Osteocyte (in vitro differentiated cells): ENCODE results near the gene LGI4. TPM values are rescaled to one million over a fixed set of nuclear protein-coding genes. Genes with fewer than 3 reads are reported as not detected.

Experiments used
- DNase-seq: peaks from one replicate; pipeline ENCODE4 v3.0.0; 2021; ENCODE audit warnings: mixed read lengths; ENCODE audit not compliant: unreplicated experiment; ENCODE audit errors: extremely low spot score
- H3K27ac Mint-ChIP-seq: one replicate; pipeline ENCODE4 v1.8.0; 2021; ENCODE audit warnings: mild to moderate bottlenecking, mixed read lengths; ENCODE audit not compliant: unreplicated experiment
- H3K27me3 Mint-ChIP-seq: one replicate; pipeline ENCODE4 v1.8.0; 2021; ENCODE audit warnings: mixed read lengths; ENCODE audit not compliant: unreplicated experiment
- H3K36me3 Mint-ChIP-seq: one replicate; pipeline ENCODE4 v1.8.0; 2021; ENCODE audit warnings: mixed read lengths; ENCODE audit not compliant: unreplicated experiment
- H3K4me1 Mint-ChIP-seq: one replicate; pipeline ENCODE4 v1.8.0; 2021; ENCODE audit warnings: mixed read lengths; ENCODE audit not compliant: unreplicated experiment
- H3K4me3 Mint-ChIP-seq: one replicate; pipeline ENCODE4 v1.8.0; 2021; ENCODE audit warnings: mild to moderate bottlenecking, moderate library complexity, mixed read lengths; ENCODE audit not compliant: unreplicated experiment
- H3K9me3 Mint-ChIP-seq: one replicate; pipeline ENCODE4 v1.8.0; 2021; ENCODE audit warnings: mixed read lengths; ENCODE audit not compliant: unreplicated experiment
- total RNA-seq: library from RNA; stranded (reverse); gene quantifications from 2 replicates; pipeline ENCODE4 v1.2.1, GENCODE V29; 2021
- TF ChIP-seq, protein P1 (sequence below): fragments of 200-600 bp; sonication (generic); IDR thresholded peaks from 2 replicates; pipeline ENCODE4 v1.5.0; 2021; ENCODE audit warnings: antibody characterized with exemption, mild to moderate bottlenecking, moderate library complexity

The LGI4 gene
- total RNA-seq, 1 donor from 2014 or later, result 0.32 TPM

DNA sequence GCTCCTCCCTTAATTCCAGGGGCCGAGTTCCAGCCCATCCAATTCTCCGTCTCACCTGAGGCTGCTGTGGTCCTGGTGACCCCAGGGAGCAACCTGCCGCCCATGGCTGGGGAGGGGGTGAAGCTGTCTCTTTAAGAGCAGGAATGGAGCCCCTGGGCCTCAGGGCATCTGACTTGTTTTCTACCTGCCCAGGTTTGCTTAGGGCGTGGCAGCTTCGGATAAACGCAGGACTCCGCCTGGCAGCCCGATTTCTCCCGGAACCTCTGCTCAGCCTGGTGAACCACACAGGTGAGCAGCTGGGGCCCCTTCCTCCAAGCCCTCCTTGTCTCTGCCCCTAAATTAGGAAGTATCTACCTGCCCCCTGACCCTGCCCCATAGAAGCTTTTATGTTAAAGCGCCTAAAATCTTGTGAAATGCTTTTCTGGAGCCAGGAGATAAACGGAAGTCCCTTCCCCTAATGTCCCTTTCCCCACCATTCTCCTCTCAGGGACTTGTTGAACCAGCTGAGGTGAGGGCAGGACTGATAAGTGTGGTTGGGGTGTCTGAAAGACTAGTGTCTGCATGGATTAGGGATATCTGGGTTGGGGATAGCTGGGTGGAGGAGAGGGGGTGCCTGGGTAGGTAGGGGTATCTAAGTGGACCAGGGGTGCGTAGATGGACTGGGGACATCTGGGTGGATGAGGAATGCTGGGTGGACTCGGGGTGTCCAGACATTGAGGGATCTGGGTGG lies 18.6 kb downstream of the LGI4 start:
- TF ChIP-seq, protein P1, sequence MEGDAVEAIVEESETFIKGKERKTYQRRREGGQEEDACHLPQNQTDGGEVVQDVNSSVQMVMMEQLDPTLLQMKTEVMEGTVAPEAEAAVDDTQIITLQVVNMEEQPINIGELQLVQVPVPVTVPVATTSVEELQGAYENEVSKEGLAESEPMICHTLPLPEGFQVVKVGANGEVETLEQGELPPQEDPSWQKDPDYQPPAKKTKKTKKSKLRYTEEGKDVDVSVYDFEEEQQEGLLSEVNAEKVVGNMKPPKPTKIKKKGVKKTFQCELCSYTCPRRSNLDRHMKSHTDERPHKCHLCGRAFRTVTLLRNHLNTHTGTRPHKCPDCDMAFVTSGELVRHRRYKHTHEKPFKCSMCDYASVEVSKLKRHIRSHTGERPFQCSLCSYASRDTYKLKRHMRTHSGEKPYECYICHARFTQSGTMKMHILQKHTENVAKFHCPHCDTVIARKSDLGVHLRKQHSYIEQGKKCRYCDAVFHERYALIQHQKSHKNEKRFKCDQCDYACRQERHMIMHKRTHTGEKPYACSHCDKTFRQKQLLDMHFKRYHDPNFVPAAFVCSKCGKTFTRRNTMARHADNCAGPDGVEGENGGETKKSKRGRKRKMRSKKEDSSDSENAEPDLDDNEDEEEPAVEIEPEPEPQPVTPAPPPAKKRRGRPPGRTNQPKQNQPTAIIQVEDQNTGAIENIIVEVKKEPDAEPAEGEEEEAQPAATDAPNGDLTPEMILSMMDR, result no peak
- peaks cover 10% of the 10 kb centered on the region for H3K4me1 Mint-ChIP-seq
- H3K36me3 Mint-ChIP-seq, result no peaks in the 10 kb centered on the region
- H3K27ac Mint-ChIP-seq, result no peak overlapping the region
- peaks cover 20% of the 10 kb centered on the region for H3K27me3 Mint-ChIP-seq
- H3K4me3 Mint-ChIP-seq, result no peak overlapping the region
- DNase-seq, result no peak
- H3K9me3 Mint-ChIP-seq, result no peaks in the 10 kb centered on the region

DNA sequence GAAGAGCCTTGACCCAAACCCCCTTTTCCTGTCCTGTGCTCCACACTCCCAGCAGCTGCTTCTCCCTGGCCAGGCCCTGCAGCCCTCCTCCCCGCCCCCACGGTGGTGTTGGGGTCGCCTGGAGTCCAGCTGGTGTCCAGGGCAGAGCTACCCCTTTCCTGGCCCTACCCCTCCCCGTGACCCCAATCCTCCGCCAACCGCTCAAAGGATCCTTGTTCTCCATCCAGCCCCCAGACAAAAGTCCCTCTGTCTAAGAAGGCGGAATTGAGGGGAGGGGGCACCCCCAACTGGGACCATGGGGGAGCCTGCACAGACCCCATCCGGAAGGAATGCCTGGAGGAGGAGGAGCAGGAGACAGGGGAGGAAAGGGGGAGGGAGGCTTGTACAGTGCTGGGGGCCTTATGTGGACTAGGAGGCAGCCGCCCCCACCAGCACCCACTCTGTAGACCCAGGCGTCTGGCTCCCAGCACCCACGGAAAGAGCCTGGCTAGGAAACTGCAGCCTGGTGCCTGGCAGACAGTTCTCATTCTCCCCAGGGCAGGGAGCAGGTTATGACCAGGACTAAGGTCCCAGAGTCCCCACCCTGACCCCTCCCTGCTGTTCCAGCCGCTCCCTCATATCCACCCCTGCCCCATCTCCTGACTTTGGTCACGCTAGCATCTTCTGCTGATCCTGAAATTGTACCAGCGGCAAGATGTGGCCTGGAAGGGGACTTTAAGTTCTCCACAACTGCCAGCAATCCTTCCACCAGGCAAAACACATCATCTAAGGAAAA lies 19.5 kb downstream of the LGI4 start, which contains the start of gene FXYD3:
FXYD3 (plus strand) TSS at position 647 of the 775 bp plus-strand sequence. CDS start 3,554 bp downstream, outside the sequence.
- Mint-ChIP-seq H3K4me1 (peaks cover 7% of the 10 kb centered on the region), H3K27ac (no peak within 1 kb of the TSS)

DNA sequence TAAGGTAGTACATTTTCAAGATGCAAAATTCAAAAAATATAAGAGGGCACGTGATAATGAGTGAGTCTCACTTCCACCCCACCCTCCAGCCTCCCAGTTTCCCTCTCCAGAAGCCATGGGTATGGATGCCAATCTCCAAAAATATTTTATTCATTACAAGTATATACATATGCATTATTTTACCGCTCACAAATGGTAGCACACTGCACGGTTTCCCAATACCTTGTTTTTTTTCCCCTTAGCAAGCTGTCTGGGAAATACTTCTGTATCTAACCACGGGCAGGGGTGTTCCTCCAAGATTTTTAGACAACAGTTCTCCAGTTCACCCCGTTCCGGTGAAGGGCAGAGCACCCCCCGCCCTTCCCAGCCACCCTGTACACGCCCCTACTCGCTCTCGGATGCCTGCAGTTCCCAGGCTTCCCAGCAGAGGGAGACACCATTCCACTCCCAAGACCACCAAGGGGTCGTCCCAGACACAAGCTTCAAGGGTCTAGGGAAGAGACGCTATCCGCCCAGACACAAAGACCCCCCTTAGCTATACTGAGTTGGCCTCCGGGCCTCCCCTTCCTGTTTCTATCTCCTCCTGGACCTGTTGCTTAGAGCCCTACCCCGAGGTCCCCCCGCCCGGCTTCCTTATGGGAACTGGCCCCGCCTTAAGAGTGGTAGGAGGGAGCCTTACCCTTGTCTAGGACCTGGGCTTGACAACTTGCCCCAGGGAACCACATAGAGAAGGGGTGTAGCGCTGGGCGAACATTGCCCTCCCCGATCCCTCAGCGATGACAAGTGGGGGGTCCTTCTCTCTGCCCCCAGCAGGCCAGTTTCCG lies 20.3 kb downstream of the LGI4 start:
- no peaks in the 10 kb centered on the region for H3K9me3 Mint-ChIP-seq
- peaks cover 6% of the 10 kb centered on the region for H3K4me1 Mint-ChIP-seq
- H3K36me3 Mint-ChIP-seq, result no peaks in the 10 kb centered on the region

More for the DNA sequence above, 19.5 kb downstream of the LGI4 start, which contains the start of gene FXYD3:
- DNase-seq, result no peak
- H3K36me3 Mint-ChIP-seq, result no peaks in the 10 kb centered on the region
- TF ChIP-seq, protein P1, result no peak
- no peaks in the 10 kb centered on the region for H3K9me3 Mint-ChIP-seq
- peaks cover 25% of the 10 kb centered on the region for H3K27me3 Mint-ChIP-seq
- H3K4me3 Mint-ChIP-seq, result no peak within 1 kb of the TSS

DNA sequence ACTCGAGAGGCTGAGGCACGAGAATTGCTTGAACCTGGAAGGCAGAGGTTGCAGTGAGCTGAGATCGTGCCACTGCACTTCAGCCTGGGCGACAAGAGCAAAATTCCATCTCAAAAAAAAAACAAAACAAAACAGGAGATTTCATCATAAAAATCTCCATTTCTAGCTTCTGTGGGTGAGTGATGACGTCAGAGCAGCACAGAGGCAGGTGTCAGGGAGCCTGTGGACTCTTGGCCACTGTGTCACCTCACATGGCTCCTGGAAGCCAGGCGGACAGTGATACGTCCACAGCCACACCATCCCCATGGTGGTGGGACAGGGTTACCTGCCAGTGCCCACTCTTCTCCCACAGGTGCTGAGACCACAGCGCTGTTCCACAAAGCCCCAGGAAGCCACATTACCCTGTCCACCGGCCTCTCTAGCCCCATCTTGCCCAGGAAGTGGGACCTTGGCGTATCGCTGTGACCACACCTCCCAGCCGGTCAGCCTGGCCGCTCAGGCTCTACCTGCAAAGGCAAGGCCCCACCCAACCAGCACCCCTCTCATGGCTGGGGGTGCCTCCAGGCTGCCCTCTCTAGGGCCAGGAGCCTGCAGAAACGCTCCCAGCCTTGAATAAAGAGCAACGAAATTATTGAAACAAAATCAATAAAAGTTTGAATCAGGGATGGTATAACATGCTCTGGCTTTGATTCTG lies 21.7 kb downstream of the LGI4 start:
- Mint-ChIP-seq H3K36me3 (no peaks in the 10 kb centered on the region), H3K4me1 (peaks cover 6% of the 10 kb centered on the region), H3K27me3 (peaks cover 34% of the 10 kb centered on the region), H3K27ac (no peak overlapping the region), H3K9me3 (no peaks in the 10 kb centered on the region), H3K4me3 (no peak overlapping the region)
- no peak for DNase-seq
- TF ChIP-seq, protein P1, result no peak

More for the DNA sequence above, 20.3 kb downstream of the LGI4 start:
- Mint-ChIP-seq H3K27me3 (peaks cover 29% of the 10 kb centered on the region), H3K4me3 (no peak overlapping the region), H3K27ac (no peak overlapping the region)
- DNase-seq, result no peak
- TF ChIP-seq, protein P1, result peak; percentile 93
